ENCODE measurements around the gene STX12.

GRCh38 chr1:27763358-27763757 is 9.7 kb upstream of the STX12 start:
- TF ChIP-seq ZNF660 (tag by site-specific recombination; IDR thresholded peaks at IDR 0.05) (no peak), KLF10 (tag by site-specific recombination; IDR thresholded peaks at IDR 0.05) (no peak), IKZF3 (tag by site-specific recombination; IDR thresholded peaks at IDR 0.05) (no peak)
- TF ChIP-seq, protein P1, sequence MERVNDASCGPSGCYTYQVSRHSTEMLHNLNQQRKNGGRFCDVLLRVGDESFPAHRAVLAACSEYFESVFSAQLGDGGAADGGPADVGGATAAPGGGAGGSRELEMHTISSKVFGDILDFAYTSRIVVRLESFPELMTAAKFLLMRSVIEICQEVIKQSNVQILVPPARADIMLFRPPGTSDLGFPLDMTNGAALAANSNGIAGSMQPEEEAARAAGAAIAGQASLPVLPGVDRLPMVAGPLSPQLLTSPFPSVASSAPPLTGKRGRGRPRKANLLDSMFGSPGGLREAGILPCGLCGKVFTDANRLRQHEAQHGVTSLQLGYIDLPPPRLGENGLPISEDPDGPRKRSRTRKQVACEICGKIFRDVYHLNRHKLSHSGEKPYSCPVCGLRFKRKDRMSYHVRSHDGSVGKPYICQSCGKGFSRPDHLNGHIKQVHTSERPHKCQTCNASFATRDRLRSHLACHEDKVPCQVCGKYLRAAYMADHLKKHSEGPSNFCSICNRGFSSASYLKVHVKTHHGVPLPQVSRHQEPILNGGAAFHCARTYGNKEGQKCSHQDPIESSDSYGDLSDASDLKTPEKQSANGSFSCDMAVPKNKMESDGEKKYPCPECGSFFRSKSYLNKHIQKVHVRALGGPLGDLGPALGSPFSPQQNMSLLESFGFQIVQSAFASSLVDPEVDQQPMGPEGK (tag by site-specific recombination; IDR thresholded peaks at IDR 0.05): no peak
- TF ChIP-seq, protein P2, sequence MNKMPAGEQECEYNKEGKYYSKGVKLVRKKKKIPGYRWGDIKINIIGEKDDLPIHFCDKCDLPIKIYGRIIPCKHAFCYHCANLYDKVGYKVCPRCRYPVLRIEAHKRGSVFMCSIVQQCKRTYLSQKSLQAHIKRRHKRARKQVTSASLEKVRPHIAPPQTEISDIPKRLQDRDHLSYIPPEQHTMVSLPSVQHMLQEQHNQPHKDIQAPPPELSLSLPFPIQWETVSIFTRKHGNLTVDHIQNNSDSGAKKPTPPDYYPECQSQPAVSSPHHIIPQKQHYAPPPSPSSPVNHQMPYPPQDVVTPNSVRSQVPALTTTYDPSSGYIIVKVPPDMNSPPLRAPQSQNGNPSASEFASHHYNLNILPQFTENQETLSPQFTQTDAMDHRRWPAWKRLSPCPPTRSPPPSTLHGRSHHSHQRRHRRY (tag by site-specific recombination; IDR thresholded peaks at IDR 0.05): no peak

Measured in HEK293 (cell line).